Esophagus muscularis mucosa (tissue), 3 donors: ENCODE data around the gene CEACAM20.

ENCODE experiments used
- CTCF ChIP-seq, 3 experiments: fragments of 200-600 bp in 2 of 3; fragments of 450-650 bp in 1 of 3; sonication (generic) in 2 of 3; IDR thresholded peaks; one replicate each; pipeline ENCODE4 v1.5.1; 2017 to 2019; ENCODE audit warnings: antibody characterized with exemption in 3 of 3, mild to moderate bottlenecking in 2 of 3, moderate library complexity in 1 of 3
- EP300 ChIP-seq: sonication (generic); formaldehyde crosslinking; IDR thresholded peaks from one replicate; pipeline ENCODE4 v1.6.1; 2017; ENCODE audit warnings: antibody characterized with exemption

GRCh38 chr19:44571830-44572580 lies 42.5 kb upstream of the CEACAM20 start:
- TF ChIP-seq CTCF (IDR thresholded peaks at IDR 0.05): no peak
- no peak for TF ChIP-seq EP300
